Measurements from ENCODE around the gene FAM171A2. TPM values are rescaled to one million over a fixed set of nuclear protein-coding genes. Genes with fewer than 3 reads are reported as not detected.

The FAM171A2 gene
- total RNA-seq, 3 donors from 2014 or later: 0.12 to 1.3 (median 0.31) TPM

DNA sequence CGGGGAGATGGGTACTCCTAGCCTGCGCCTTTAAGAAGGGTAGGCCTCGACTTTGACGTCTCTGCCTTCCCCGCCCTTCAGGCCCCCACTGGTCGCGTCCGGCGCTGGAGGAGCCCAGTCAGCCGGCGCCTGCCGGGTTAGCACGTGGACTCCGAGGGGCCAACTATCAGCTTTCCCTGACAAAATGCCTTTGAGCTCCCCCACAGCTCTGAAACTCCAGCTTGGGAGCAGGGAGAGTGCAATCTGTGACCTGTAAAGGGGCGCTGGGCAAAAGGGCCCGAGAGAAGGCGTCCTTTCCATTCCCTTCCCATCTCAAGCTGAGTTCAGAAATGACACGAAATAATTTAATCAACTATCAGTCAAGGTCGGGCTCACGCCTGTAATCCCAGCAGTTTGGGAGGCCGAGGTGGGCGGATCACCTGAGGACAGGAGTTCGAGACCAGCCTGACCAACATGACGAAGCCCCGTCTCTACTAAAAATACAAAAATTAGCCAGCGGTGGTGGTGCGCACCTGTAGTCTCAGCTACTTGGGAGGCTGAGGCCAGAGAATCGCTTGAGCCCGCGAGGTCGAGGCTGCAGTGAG lies 36.7 kb downstream of the FAM171A2 start:
- ATAC-seq (peak; percentile 78), DNase-seq (peak; percentile 97 to 98 (median 98))
- H3K9me3 ChIP-seq: no peaks in the 10 kb centered on the region
- peaks cover 4% of the 10 kb centered on the region for H3K36me3 ChIP-seq (ENCODE audit: low read depth)
- peaks cover 18% of the 10 kb centered on the region for H3K4me1 ChIP-seq (ENCODE audit: low read depth)
- intact Hi-C loops (cut with DNase I, micrococcal nuclease): loop anchor here in 1 of 2 donors (5.0 kb wide), 1 partner anchor 110 kb away; the partner anchor contains the start of gene UBTF
- H3K4me3 ChIP-seq: no peak overlapping the region
- TF ChIP-seq, protein P1, sequence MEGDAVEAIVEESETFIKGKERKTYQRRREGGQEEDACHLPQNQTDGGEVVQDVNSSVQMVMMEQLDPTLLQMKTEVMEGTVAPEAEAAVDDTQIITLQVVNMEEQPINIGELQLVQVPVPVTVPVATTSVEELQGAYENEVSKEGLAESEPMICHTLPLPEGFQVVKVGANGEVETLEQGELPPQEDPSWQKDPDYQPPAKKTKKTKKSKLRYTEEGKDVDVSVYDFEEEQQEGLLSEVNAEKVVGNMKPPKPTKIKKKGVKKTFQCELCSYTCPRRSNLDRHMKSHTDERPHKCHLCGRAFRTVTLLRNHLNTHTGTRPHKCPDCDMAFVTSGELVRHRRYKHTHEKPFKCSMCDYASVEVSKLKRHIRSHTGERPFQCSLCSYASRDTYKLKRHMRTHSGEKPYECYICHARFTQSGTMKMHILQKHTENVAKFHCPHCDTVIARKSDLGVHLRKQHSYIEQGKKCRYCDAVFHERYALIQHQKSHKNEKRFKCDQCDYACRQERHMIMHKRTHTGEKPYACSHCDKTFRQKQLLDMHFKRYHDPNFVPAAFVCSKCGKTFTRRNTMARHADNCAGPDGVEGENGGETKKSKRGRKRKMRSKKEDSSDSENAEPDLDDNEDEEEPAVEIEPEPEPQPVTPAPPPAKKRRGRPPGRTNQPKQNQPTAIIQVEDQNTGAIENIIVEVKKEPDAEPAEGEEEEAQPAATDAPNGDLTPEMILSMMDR (IDR thresholded peaks at IDR 0.05): no peak

DNA sequence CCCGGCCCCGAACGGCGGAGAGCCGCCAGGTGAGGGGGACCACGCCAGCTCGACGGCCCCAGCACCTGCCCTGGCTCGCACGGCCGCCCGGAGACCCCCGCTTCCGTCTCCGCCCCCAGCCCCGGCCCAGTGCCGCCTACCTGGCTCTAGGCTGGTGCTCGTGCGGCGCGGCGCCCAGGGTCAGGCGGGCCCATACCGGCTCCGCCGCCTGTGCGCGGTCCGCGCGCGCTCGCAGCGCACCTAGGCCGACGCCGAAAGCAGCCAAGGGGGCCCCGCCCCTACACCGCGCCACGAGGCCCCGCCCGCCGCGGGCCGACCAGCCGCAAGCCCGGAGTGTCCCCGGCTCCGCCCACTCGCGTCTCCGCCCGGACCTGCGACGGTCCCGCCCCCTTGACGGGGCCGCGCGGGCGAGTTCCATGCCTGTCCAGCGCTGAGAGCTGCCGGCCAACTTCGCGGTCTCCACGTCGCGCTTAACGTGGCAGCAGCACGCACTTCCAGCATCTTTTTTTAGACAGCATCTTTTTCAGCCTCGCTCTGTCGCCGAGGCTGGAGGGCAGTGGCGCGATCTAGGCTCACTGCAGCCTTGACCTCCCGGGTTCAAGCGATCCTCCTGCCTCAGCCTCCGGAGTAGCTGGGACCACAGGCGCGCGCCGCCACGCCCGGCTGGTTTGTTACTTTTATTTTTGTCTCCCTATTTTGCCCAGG lies 38.9 kb downstream of the FAM171A2 start, which contains the start of gene SLC25A39:
Gene SLC25A39 (minus strand): TSS at position 253 of the 705 bp plus-strand sequence. CDS start 1,261 bp downstream, outside the sequence.
- H3K9me3 ChIP-seq: no peaks in the 10 kb centered on the region
- intact Hi-C loops (cut with DNase I, micrococcal nuclease): loop anchor here in 1 of 2 donors (5.0 kb wide), 1 partner anchor 107 kb away; the partner anchor contains the start of gene UBTF
- peak within 1 kb of the TSS; percentile 85 for H3K4me3 ChIP-seq
- TF ChIP-seq, protein P1 (IDR thresholded peaks at IDR 0.05): no peak
- H3K36me3 ChIP-seq (ENCODE audit: low read depth): peaks cover 7% of the 10 kb centered on the region
- peaks cover 18% of the 10 kb centered on the region for H3K4me1 ChIP-seq (ENCODE audit: low read depth)
- DNase-seq (peak; percentile 95 to 99 (median 97)), ATAC-seq (peak; percentile 91)

DNA sequence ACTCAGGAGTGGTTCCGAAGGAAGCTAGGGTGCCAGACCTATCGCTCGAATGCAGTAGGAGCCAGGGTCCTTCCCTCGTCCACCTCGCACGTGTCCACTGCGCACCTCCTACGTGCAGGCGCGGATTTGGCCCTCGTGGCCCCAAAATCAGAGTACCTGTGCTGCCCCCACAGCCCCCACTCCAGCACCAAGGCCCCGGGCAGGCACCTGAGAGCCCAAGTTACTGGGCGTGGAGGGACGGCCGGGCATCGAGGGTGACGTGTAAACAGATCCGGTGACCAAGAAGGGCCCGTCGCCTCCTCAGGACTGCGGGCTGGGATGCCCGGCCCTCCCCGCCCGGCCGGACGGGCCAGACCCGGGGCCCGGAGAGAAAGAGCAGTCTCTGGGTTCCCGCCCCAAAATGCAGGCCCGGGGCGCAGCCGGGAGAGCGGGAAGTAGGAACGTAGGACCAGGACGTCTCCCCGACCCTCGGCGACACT lies 39.5 kb downstream of the FAM171A2 start:
- peak; percentile 20 for ATAC-seq
- peak overlapping the region; percentile 85 for H3K4me3 ChIP-seq
- peak in 2 of 3 donors; percentile 27 to 74 for DNase-seq
- TF ChIP-seq, protein P1 (IDR thresholded peaks at IDR 0.05): no peak
- H3K9me3 ChIP-seq: no peaks in the 10 kb centered on the region
- intact Hi-C loops (cut with DNase I, micrococcal nuclease): no loop called here
- H3K4me1 ChIP-seq (ENCODE audit: low read depth): peaks cover 18% of the 10 kb centered on the region
- H3K36me3 ChIP-seq (ENCODE audit: low read depth): peaks cover 9% of the 10 kb centered on the region

DNA sequence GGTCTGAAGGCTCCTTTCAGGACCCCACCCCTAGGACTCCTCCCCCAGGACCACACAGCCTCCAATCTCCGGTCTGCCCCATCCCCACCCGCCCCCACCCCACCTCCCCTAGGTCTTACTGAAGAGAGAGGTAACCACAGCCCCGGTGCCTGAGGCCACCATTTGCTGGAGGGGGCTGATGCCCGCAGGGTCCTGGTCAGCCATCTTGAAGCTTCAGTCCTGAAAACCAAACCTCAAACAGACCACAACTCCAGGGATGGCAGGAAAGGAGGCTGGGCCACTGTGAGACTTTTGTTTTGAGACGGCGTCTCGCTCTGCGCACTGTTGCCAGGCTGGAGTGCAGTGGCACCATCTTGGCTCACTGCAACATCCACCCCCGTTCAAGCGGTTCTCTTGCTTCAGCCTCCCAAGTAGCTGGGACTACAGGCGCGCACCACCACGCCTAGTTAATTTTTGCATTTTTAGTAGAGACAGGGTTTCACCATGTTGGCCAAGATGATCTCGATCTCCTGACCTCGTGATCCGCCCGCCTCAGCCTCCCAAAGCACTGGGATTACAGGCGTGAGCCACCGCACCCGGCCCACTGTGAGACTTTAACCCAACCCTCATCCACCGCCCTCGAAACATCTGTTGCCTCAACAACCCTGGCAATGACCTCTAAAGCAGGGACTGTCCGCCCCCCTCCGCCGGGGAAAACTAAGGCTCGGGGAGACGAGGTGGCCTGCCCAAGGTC lies 40.1 kb downstream of the FAM171A2 start:
- DNase-seq (no peak), ATAC-seq (no peak)
- H3K9me3 ChIP-seq: no peaks in the 10 kb centered on the region
- peaks cover 9% of the 10 kb centered on the region for H3K36me3 ChIP-seq (ENCODE audit: low read depth)
- H3K4me1 ChIP-seq (ENCODE audit: low read depth): peaks cover 18% of the 10 kb centered on the region
- intact Hi-C loops (cut with DNase I, micrococcal nuclease): no loop called here
- TF ChIP-seq, protein P1 (IDR thresholded peaks at IDR 0.05): no peak
- peak overlapping the region; percentile 85 for H3K4me3 ChIP-seq

DNA sequence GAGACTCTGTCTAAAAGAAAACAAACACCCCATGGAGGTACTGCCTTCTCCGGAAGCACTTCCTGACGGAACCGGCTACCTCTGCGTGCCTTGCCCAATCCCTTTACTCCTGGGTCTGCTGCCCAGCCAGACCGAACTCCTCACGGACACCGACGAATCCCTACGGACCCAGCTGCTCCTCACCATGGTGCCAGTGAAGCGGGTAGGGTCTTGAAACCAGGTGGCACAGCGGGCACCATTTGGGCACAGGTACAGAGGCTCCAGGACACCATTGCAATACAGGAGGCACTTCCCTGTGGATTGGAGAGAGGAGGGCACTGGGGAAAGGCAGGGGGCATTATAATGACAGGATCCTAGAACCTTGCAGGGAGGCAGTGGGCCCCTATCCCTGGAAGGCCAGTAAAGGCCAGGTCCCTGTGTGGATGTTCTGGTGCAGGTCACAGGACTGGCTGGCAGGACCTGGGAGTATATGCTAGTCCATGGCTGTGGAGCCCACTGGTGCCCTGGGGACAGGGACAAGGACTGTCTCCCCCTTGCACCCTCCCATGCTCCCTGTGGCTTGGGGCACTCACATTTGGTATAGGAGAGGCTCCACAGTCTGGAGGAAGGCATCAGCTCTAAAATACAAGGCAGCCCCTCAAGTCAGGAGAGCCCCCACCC lies 41.3 kb downstream of the FAM171A2 start:
- H3K9me3 ChIP-seq: no peaks in the 10 kb centered on the region
- peaks cover 9% of the 10 kb centered on the region for H3K36me3 ChIP-seq (ENCODE audit: low read depth)
- TF ChIP-seq, protein P1 (IDR thresholded peaks at IDR 0.05): no peak
- no peak overlapping the region for H3K4me3 ChIP-seq
- ATAC-seq (no peak), DNase-seq (no peak)
- peaks cover 18% of the 10 kb centered on the region for H3K4me1 ChIP-seq (ENCODE audit: low read depth)
- intact Hi-C loops (cut with DNase I, micrococcal nuclease): no loop called here

All from mucosa of descending colon (tissue), 3 donors.